ENCODE measurements around the gene TAF11L12.
"Not testable (repeated sequence)": the region's sequence is repeated elsewhere in the genome, so short reads cannot be mapped to it uniquely, and the experiment has no call there.

TAF11L12 gene

GRCh38 chr5:17625686-17626085, 15.5 kb downstream of the TAF11L12 start:
- Histone ChIP-seq H3K27ac (ENCODE audit: low read depth, low read length) (no peak overlapping the region), H3K9me3 (ENCODE audit: control insufficient read depth, insufficient read depth, low read length) (no peaks in the 10 kb centered on the region), H3K27me3 (ENCODE audit: control insufficient read depth, insufficient read depth, low read length) (no peaks in the 10 kb centered on the region), H3K4me3 (ENCODE audit: low read depth, low read length) (no peak overlapping the region), H3K36me3 (ENCODE audit: control insufficient read depth, insufficient read depth, low read length) (no peaks in the 10 kb centered on the region), H3K4me1 (ENCODE audit: control insufficient read depth, insufficient read depth, low read length) (no peaks in the 10 kb centered on the region), H3K9ac (ENCODE audit: low read depth, low read length) (no peak overlapping the region)

- not testable (repeated sequence) for H3K9me3 ChIP-seq (ENCODE audit: control insufficient read depth, insufficient read depth, low read length); H3K27me3 ChIP-seq (ENCODE audit: control insufficient read depth, insufficient read depth, low read length); H3K9ac ChIP-seq (ENCODE audit: low read depth, low read length); H3K4me1 ChIP-seq (ENCODE audit: control insufficient read depth, insufficient read depth, low read length); H3K36me3 ChIP-seq (ENCODE audit: control insufficient read depth, insufficient read depth, low read length); H3K27ac ChIP-seq (ENCODE audit: low read depth, low read length); H3K4me3 ChIP-seq (ENCODE audit: low read depth, low read length)
These were observed 21.6 kb downstream of the TAF11L12 start, which contains the start of gene TAF11L13 for GRCh38 chr5:17631788-17632187. TAF11L13 (plus strand) TSS chr5:17632088.

DNA sequence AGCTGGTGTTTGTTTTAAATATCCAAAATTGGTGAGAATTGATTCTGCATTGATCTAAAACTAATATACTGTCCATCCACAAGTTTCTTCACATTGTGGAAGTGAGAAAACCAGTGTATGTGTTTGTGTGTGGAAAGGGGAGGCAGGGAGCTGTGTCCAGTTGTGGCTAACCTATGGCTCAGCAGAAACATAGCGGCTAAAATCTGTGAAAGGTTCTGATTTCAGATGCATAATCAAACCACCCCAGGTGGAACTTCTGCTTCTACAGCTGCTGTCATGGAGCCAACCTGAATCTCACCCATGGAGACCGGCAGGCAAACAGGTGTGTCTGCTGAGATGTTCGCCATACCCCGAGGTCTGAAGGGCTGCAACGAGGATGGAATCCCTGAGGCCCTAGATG, 24.0 kb downstream of the TAF11L12 start, which contains the start of gene TAF11L14:
TAF11L14 (plus strand) TSS at position 301 of the 400 bp plus-strand sequence.
- Histone ChIP-seq H3K4me3 (ENCODE audit: low read depth, low read length) (no peak within 1 kb of the TSS), H3K4me1 (ENCODE audit: control insufficient read depth, insufficient read depth, low read length) (no peaks in the 10 kb centered on the region), H3K9me3 (ENCODE audit: control insufficient read depth, insufficient read depth, low read length) (no peaks in the 10 kb centered on the region), H3K36me3 (ENCODE audit: control insufficient read depth, insufficient read depth, low read length) (no peaks in the 10 kb centered on the region), H3K27ac (ENCODE audit: low read depth, low read length) (no peak within 1 kb of the TSS), H3K27me3 (ENCODE audit: control insufficient read depth, insufficient read depth, low read length) (no peaks in the 10 kb centered on the region), H3K9ac (ENCODE audit: low read depth, low read length) (no peak within 1 kb of the TSS)

- H3K27ac ChIP-seq (ENCODE audit: low read depth, low read length); H3K36me3 ChIP-seq (ENCODE audit: control insufficient read depth, insufficient read depth, low read length); H3K9me3 ChIP-seq (ENCODE audit: control insufficient read depth, insufficient read depth, low read length); H3K27me3 ChIP-seq (ENCODE audit: control insufficient read depth, insufficient read depth, low read length); H3K4me3 ChIP-seq (ENCODE audit: low read depth, low read length); H3K4me1 ChIP-seq (ENCODE audit: control insufficient read depth, insufficient read depth, low read length); H3K9ac ChIP-seq (ENCODE audit: low read depth, low read length): not testable (repeated sequence)
These were observed 39.0 kb downstream of the TAF11L12 start for GRCh38 chr5:17649232-17649631.

GRCh38 chr5:17655201-17655759, 45.1 kb downstream of the TAF11L12 start:
- H3K4me1 ChIP-seq (ENCODE audit: control insufficient read depth, insufficient read depth, low read length); H3K9me3 ChIP-seq (ENCODE audit: control insufficient read depth, insufficient read depth, low read length); H3K27me3 ChIP-seq (ENCODE audit: control insufficient read depth, insufficient read depth, low read length); H3K4me3 ChIP-seq (ENCODE audit: low read depth, low read length); H3K36me3 ChIP-seq (ENCODE audit: control insufficient read depth, insufficient read depth, low read length); H3K9ac ChIP-seq (ENCODE audit: low read depth, low read length); H3K27ac ChIP-seq (ENCODE audit: low read depth, low read length): not testable (repeated sequence)

- H3K27me3 ChIP-seq (ENCODE audit: control insufficient read depth, insufficient read depth, low read length) = no peaks in the 10 kb centered on the region
- H3K4me3 ChIP-seq (ENCODE audit: low read depth, low read length) = no peak overlapping the region
- H3K4me1 ChIP-seq (ENCODE audit: control insufficient read depth, insufficient read depth, low read length) = no peaks in the 10 kb centered on the region
- no peaks in the 10 kb centered on the region for H3K36me3 ChIP-seq (ENCODE audit: control insufficient read depth, insufficient read depth, low read length)
- H3K9me3 ChIP-seq (ENCODE audit: control insufficient read depth, insufficient read depth, low read length) = no peaks in the 10 kb centered on the region
- H3K27ac ChIP-seq (ENCODE audit: low read depth, low read length) = no peak overlapping the region
- H3K9ac ChIP-seq (ENCODE audit: low read depth, low read length) = no peak overlapping the region
These were observed 45.7 kb downstream of the TAF11L12 start for GRCh38 chr5:17655921-17656320.

All from HUES48 (cell line).